SK-N-MC (cell line): ENCODE measurements around the gene ZNF888.

ENCODE experiments used
- EZH2 ChIP-seq: fragments of 200-600 bp; sonication (generic); IDR thresholded peaks from one replicate; pipeline ENCODE4 v1.6.1; 2017; ENCODE audit warnings: antibody characterized with exemption
- FOXP2 ChIP-seq: optimal IDR thresholded peaks from 2 replicates; pipeline ENCODE3; 2011; ENCODE audit warnings: mild to moderate bottlenecking, moderate library complexity; ENCODE audit not compliant: insufficient read depth; ENCODE audit errors: extremely low read length, control extremely low read depth
- POLR2AphosphoS5 ChIP-seq: IDR thresholded peaks from 2 replicates; pipeline ENCODE4 v1.6.1; 2012; ENCODE audit warnings: mild to moderate bottlenecking, low read depth, low read length, borderline replicate concordance

DNA sequence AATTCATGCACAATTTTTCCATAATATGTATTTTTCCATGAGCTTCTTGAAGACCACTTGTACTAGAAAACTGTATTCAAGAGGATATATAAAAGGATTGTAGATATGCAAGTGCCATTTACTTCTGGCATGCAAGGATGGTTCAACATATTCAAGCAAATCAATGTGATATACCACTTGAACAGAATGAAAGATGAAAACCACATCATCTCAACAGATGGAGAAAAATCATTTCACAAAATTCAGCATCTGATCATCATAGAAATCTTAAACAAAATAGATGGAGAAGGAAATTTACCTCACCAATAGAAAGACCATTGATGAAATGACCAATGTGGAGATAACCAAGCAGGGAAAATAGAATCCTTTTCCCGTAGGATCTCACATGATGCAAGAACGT is 44.5 kb upstream of the ZNF888 start:
- TF ChIP-seq EZH2 (no peak), POLR2AphosphoS5 (no peak), FOXP2 (no peak)
